Activated T-cell treated with anti-CD3 and anti-CD28 coated beads, Interleukin-2, amount 50 U/mL, for 72 hours (primary cell): ENCODE results near the gene SKI. TPM values are rescaled to one million over a fixed set of nuclear protein-coding genes. Genes with fewer than 3 reads are reported as not detected.
"Not testable (repeated sequence)": the region's sequence is repeated elsewhere in the genome, so short reads cannot be mapped to it uniquely, and the experiment has no call there.

ENCODE experiments used
- ATAC-seq, 2 donors: fragments of 150-1000 bp; cut with Tn5 transposase; replicated peaks in 1 of 2; 2 replicates each; pipeline ENCODE4 v1.10.0; 2021; ENCODE audit warnings: moderate library complexity in 2 of 2, mild to moderate bottlenecking in 1 of 2
- DNase-seq, 2 donors: peaks; one replicate each; pipeline ENCODE4 v3.0.0; 2021 to 2022; ENCODE audit warnings: mixed read lengths in 1 of 2
- H3K27ac Mint-ChIP-seq: one replicate; pipeline ENCODE4 v1.8.0; 2022; ENCODE audit warnings: mild to moderate bottlenecking, moderate library complexity, mixed read lengths
- H3K27me3 Mint-ChIP-seq: one replicate; pipeline ENCODE4 v1.8.0; 2022; ENCODE audit warnings: low read depth, mixed read lengths
- H3K36me3 Mint-ChIP-seq, 2 donors: one replicate each; pipeline ENCODE4 v1.8.0; 2022; ENCODE audit warnings: mixed read lengths in 2 of 2, mild to moderate bottlenecking in 1 of 2; ENCODE audit not compliant: insufficient read depth in 2 of 2
- H3K4me1 Mint-ChIP-seq: one replicate; pipeline ENCODE4 v1.8.0; 2022; ENCODE audit warnings: low read depth, mixed read lengths
- H3K4me3 Mint-ChIP-seq, 2 donors: one replicate each; pipeline ENCODE4 v1.8.0; 2022; ENCODE audit warnings: mild to moderate bottlenecking in 2 of 2, mixed read lengths in 2 of 2, moderate library complexity in 2 of 2
- H3K9me3 Mint-ChIP-seq, 2 donors: one replicate each; pipeline ENCODE4 v1.8.0; 2022; ENCODE audit warnings: mixed read lengths in 2 of 2
- total RNA-seq, 2 donors: library from RNA; stranded (reverse); gene quantifications; one replicate each; pipeline ENCODE4 v1.2.3, GENCODE V29; 2022

Gene SKI
- total RNA-seq, 2 donors from 2014 or later, result 28.5 to 32.3 TPM

GRCh38 chr1:2294033-2294724 is 66.1 kb downstream of the SKI start:
- Mint-ChIP-seq H3K27me3 (no peaks in the 10 kb centered on the region), H3K4me3 (peak overlapping the region in 1 of 2 donors; percentile 51), H3K27ac (peak overlapping the region; percentile 52), H3K36me3 (no peaks in the 10 kb centered on the region), H3K4me1 (peaks cover 90% of the 10 kb centered on the region), H3K9me3 (no peaks in the 10 kb centered on the region)
- DNase-seq (no peak), ATAC-seq (no peak)

- no peaks in the 10 kb centered on the region for H3K36me3 Mint-ChIP-seq
- DNase-seq, result no peak
- peak overlapping the region in 1 of 2 donors; percentile 51 for H3K4me3 Mint-ChIP-seq
- no peak for ATAC-seq
- no peak overlapping the region for H3K27ac Mint-ChIP-seq
- no peaks in the 10 kb centered on the region for H3K27me3 Mint-ChIP-seq
- peaks cover 90% of the 10 kb centered on the region for H3K4me1 Mint-ChIP-seq
- H3K9me3 Mint-ChIP-seq, result no peaks in the 10 kb centered on the region
These were observed 66.6 kb downstream of the SKI start for GRCh38 chr1:2294725-2295078.

GRCh38 chr1:2295526-2295925 is 67.4 kb downstream of the SKI start:
- Mint-ChIP-seq H3K36me3 (no peaks in the 10 kb centered on the region), H3K4me1 (peaks cover 90% of the 10 kb centered on the region)

GRCh38 chr1:2296211-2296610 is 68.1 kb downstream of the SKI start:
- ATAC-seq, H3K27me3 Mint-ChIP-seq, H3K36me3 Mint-ChIP-seq, H3K9me3 Mint-ChIP-seq: not testable (repeated sequence)
- H3K27ac Mint-ChIP-seq, result peak overlapping the region; percentile 42
- peaks cover 84% of the 10 kb centered on the region for H3K4me1 Mint-ChIP-seq
- H3K4me3 Mint-ChIP-seq, result peak overlapping the region in 1 of 2 donors; percentile 18
- DNase-seq, result peak; percentile 34 to 38

More at GRCh38 chr1:2295526-2295925, 67.4 kb downstream of the SKI start:
- peak overlapping the region; percentile 12 for H3K27ac Mint-ChIP-seq
- DNase-seq (no peak), ATAC-seq (no peak)
- peak overlapping the region in 1 of 2 donors; percentile 41 for H3K4me3 Mint-ChIP-seq
- H3K9me3 Mint-ChIP-seq, result no peaks in the 10 kb centered on the region
- H3K27me3 Mint-ChIP-seq, result no peaks in the 10 kb centered on the region

GRCh38 chr1:2296614-2297013 is 68.5 kb downstream of the SKI start:
- Mint-ChIP-seq H3K4me1 (peaks cover 84% of the 10 kb centered on the region), H3K9me3 (no peaks in the 10 kb centered on the region), H3K4me3 (peak overlapping the region in 1 of 2 donors; percentile 18)

GRCh38 chr1:2297246-2298011 is 69.3 kb downstream of the SKI start:
- H3K36me3 Mint-ChIP-seq, result no peaks in the 10 kb centered on the region
- H3K4me3 Mint-ChIP-seq, result no peak overlapping the region
- ATAC-seq, result no peak
- DNase-seq, result no peak
- H3K9me3 Mint-ChIP-seq, result no peaks in the 10 kb centered on the region
- no peaks in the 10 kb centered on the region for H3K27me3 Mint-ChIP-seq
- H3K27ac Mint-ChIP-seq, result no peak overlapping the region
- peaks cover 80% of the 10 kb centered on the region for H3K4me1 Mint-ChIP-seq

More at GRCh38 chr1:2296614-2297013, 68.5 kb downstream of the SKI start:
- H3K27me3 Mint-ChIP-seq, result no peaks in the 10 kb centered on the region
- H3K36me3 Mint-ChIP-seq, result no peaks in the 10 kb centered on the region
- DNase-seq (no peak), ATAC-seq (no peak)
- peak overlapping the region; percentile 42 for H3K27ac Mint-ChIP-seq

- H3K9me3 Mint-ChIP-seq, result no peaks in the 10 kb centered on the region
- ATAC-seq (no peak), DNase-seq (no peak)
- H3K27me3 Mint-ChIP-seq, result no peaks in the 10 kb centered on the region
- peaks cover 67% of the 10 kb centered on the region for H3K4me1 Mint-ChIP-seq
- peak overlapping the region; percentile 54 to 85 for H3K4me3 Mint-ChIP-seq
- peaks cover 0 to 3% of the 10 kb centered on the region in 2 donors for H3K36me3 Mint-ChIP-seq
- peak overlapping the region; percentile 60 for H3K27ac Mint-ChIP-seq
These were observed 70.6 kb downstream of the SKI start for GRCh38 chr1:2298685-2299084.

- H3K36me3 Mint-ChIP-seq, result peaks cover 0 to 3% of the 10 kb centered on the region in 2 donors
- DNase-seq, result no peak
- ATAC-seq, result no peak
- peak overlapping the region; percentile 60 for H3K27ac Mint-ChIP-seq
- H3K4me3 Mint-ChIP-seq, result peak overlapping the region; percentile 85 to 94
- H3K9me3 Mint-ChIP-seq, result no peaks in the 10 kb centered on the region
- H3K4me1 Mint-ChIP-seq, result peaks cover 62% of the 10 kb centered on the region
- no peaks in the 10 kb centered on the region for H3K27me3 Mint-ChIP-seq
These were observed 71.1 kb downstream of the SKI start for GRCh38 chr1:2299131-2299627.

GRCh38 chr1:2300004-2300771 is 72.1 kb downstream of the SKI start:
- no peaks in the 10 kb centered on the region for H3K27me3 Mint-ChIP-seq
- ATAC-seq (peak; percentile 85 to 87), DNase-seq (peak; percentile 88)
- H3K4me3 Mint-ChIP-seq, result peak overlapping the region; percentile 85 to 94
- peak overlapping the region; percentile 87 for H3K27ac Mint-ChIP-seq
- peaks cover 0 to 3% of the 10 kb centered on the region in 2 donors for H3K36me3 Mint-ChIP-seq
- peaks cover 52% of the 10 kb centered on the region for H3K4me1 Mint-ChIP-seq
- H3K9me3 Mint-ChIP-seq, result no peaks in the 10 kb centered on the region

- Mint-ChIP-seq H3K36me3 (peaks cover 2 to 5% of the 10 kb centered on the region in 2 donors), H3K4me3 (peak overlapping the region; percentile 85 to 94), H3K9me3 (no peaks in the 10 kb centered on the region), H3K4me1 (peaks cover 46% of the 10 kb centered on the region), H3K27ac (peak overlapping the region; percentile 91), H3K27me3 (no peaks in the 10 kb centered on the region)
- DNase-seq (peak; percentile 89 to 91), ATAC-seq (peak; percentile 82 to 83)
These were observed 72.9 kb downstream of the SKI start for GRCh38 chr1:2300851-2301606.

- ATAC-seq (no peak), DNase-seq (no peak)
- Mint-ChIP-seq H3K27me3 (no peaks in the 10 kb centered on the region), H3K27ac (peak overlapping the region; percentile 91), H3K36me3 (peaks cover 2 to 5% of the 10 kb centered on the region in 2 donors), H3K9me3 (no peaks in the 10 kb centered on the region), H3K4me1 (peaks cover 39% of the 10 kb centered on the region), H3K4me3 (peak overlapping the region; percentile 85 to 94)
These were observed 73.6 kb downstream of the SKI start for GRCh38 chr1:2301607-2302291.
